SK-MEL-5 (cell line): ENCODE results near the gene GPR3. TPM values are rescaled to one million over a fixed set of nuclear protein-coding genes. Genes with fewer than 3 reads are reported as not detected.

Experiments
- DNase-seq: peaks from one replicate; pipeline ENCODE4 v3.0.0-alpha.2; 2016; ENCODE audit warnings: low read depth, low spot score
- in situ Hi-C: cut with HindIII; loops from 2 replicates; pipeline ENCODE4 v1.10.0; 2016; ENCODE audit warnings: low sequenced_read_pairs, high pct_unique_total_duplicates, low pct_unique_long_range_greater_than_20kb
- total RNA-seq: library from RNA; depleted of rRNA; stranded (reverse); fragments of >200 nt; shearing (Covaris generic); gene quantifications from 2 replicates; pipeline ENCODE4 v1.2.3, GENCODE V29; 2014

GPR3 gene
- total RNA-seq, 1 experiment from 2014 or later = 2.1 TPM

DNA sequence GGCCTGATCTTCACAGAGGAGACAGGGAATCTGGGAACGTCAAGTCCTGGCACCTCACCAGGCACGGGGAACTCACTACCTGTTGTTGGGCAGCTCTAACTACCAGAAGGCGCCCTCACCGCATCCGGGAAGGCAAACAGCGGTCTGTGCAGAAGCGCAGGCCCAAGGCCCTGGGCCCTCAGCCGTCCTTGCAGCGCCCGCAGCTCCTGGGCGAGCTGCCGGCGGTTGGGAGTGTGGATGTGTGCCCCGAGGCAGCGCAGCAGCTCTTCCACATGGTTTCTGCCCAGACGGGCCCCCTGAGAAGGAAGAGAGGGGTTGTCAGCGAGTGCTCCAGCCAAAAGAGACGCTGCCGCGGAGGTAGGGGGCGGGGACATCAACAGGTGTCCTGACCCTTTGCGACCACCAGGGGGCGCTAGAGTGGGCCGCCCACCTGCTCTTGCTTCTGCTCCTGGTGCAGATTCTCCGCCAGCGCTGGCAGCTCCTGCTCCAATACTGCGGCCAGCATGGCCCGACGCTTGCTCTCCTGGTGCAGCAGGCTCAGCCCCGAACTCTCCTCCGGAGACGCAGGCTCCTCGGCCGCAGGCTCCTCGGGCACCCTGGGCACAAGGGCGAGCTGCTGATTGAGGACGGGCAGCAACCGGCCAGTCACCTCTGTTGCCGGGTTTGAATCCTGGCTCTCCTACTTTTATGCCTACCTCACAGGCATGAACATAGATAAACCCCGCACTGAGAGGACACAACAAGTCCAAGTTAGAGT lies 35.0 kb upstream of the GPR3 start:
- DNase-seq = peak; percentile 50

GRCh38 chr1:27358038-27358927 lies 34.1 kb upstream of the GPR3 start:
- in situ Hi-C loops = no loop called here
- DNase-seq = no peak

More for the DNA sequence above, 35.0 kb upstream of the GPR3 start:
- in situ Hi-C loops = no loop called here

- DNase-seq = no peak
- in situ Hi-C loops = no loop called here
Observed at GRCh38 chr1:27358928-27359313, 33.5 kb upstream of the GPR3 start.

- in situ Hi-C loops = no loop called here
- no peak for DNase-seq
Observed at GRCh38 chr1:27359822-27360158, 32.6 kb upstream of the GPR3 start.

- in situ Hi-C loops = no loop called here
- DNase-seq = no peak
Observed at GRCh38 chr1:27360159-27361043, 32.0 kb upstream of the GPR3 start.

DNA sequence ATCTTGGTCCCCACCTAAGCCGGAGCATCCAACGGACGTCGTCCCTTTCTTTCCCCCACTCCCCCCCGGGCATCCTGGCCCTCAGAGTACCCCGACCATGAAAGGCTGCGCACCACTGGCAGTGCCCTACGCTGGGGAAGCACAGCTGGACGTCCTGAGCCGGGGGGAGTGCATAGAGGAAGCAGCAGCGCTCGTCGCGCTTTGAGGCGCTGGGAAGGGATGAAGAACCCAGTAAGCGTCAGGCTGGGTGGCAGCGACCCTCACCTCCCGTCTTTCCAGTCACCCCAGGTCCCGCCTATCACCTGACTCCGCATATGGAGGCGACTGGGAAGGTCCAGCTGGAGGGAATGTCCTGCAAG lies 31.4 kb upstream of the GPR3 start:
- in situ Hi-C loops = no loop called here
- DNase-seq = no peak

- in situ Hi-C loops = no loop called here
- DNase-seq = no peak
Observed at GRCh38 chr1:27361553-27361952, 30.9 kb upstream of the GPR3 start.

DNA sequence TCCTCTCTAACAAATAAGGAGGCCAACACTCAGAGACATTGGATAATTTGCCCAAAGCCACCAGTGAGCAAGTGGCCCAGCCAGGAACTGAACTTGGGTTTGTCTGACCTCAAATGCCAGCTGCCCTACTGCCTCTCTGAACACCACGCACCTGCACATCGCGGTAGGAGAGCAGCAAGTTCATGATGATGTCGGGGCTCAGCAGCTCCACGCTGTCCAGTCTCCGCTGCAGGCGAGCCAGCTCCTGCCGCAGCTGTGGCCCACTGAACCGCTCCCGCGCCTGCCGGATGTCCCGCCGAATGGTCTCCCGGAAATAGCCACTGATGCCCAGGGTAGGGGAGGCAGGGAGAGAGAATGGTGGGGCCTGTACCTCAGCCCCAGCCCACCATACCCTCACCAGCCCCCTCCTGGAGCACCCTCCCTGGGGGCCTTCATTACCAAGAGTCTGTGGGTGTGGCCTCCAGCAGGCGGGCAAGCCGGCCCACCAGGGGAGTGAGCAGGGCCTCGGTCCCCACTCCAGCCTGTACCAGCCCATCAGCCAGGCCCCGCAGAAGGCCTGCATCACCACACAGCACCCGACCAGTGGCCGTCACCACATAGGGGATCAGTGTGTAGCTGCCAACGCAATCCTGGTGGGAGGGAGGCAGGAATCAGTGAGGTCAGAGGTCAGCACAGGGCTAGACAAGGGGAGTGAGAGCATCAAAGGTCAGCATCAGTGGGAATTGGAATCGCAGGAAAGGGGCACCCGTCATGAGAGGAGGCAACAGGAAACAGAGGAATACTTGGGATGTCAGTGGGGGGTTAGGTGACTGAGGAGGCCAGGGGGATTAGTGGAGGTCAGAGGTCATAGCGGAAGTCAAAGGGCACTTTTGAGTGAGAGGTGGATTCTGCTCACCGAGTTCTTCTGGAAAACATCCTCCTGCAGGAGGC lies 28.4 kb upstream of the GPR3 start:
- DNase-seq = no peak
- in situ Hi-C loops = no loop called here

DNA sequence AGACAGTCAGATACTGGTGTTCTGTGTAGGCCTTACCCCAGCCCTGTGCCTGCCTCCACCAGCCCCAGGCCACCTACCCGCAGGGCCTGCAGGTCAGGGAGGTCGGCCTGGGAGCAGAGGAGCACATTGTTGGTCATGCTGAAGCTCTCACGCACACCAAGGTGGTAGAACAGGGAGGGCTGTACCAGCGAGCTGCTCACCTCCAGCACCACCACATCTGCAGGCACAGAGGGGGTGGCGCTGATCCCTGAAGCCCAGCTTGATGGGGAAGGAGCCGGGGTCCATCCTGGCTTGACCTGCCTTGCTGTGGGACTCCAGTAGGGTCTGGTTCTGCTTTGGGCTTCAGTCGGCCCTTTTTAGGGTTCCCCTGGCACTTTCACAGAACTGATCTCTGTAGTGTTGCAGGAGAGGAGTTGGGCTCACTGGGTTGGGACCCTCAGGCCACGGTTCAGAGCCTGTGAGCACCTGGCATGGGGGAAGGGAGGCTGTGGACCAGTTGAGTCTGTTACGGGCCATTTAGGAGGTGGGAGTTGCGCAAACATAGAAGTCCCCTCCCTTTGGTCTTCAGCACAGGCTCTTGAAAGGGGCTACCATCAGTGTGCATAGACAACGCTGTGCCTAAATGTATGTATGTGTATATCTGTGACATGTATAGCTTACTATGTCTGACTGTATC lies 27.6 kb upstream of the GPR3 start:
- in situ Hi-C loops = no loop called here
- DNase-seq = no peak

GRCh38 chr1:27365372-27366112 lies 26.9 kb upstream of the GPR3 start:
- in situ Hi-C loops = no loop called here
- peak; percentile 90 for DNase-seq

GRCh38 chr1:27366113-27366410 lies 26.4 kb upstream of the GPR3 start:
- DNase-seq = peak; percentile 69
- in situ Hi-C loops = no loop called here

- in situ Hi-C loops = no loop called here
- peak; percentile 80 for DNase-seq
Observed at GRCh38 chr1:27366411-27367159, 25.8 kb upstream of the GPR3 start, which contains the start of gene MAP3K6. TSS of gene MAP3K6 (minus strand) at chr1:27366961. CDS start at chr1:27366597, 364 bp downstream.

- no peak for DNase-seq
- in situ Hi-C loops = no loop called here
Observed at GRCh38 chr1:27367160-27367650, 25.2 kb upstream of the GPR3 start.

DNA sequence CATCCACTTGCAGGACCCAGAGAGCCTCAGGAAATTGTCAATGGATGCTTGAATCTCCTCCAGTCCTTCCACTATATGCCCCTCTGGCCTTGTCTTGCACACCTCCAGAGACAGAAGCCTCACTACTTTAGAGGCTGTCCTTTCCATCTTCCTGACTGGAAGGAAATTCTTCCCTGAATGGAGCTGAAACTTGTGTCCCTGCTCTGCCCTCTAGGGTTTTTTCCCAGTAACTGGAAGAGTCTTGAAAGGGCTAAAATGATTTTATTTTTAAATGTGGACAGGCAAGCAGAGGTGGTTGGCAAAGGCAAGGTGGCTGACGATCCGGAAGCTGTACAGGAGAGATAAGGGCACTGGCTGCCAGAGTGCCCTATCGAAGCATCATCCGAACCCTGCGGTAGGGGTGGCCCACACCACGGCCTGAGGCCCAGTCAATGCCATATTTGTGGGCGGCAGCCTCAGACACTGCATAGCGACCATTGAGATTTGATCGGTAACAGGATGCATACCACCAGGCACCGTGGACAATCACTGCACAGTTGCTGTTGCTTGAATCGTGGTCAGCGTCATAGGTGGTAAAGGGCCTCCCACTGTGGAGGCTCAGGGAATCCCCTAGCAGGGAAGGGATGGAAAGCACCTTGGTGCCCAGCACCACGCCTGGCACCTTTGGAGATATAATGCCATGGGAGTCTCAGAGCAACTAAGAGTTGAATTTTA lies 23.4 kb upstream of the GPR3 start:
- DNase-seq = peak; percentile 45

More for the DNA sequence above, 23.4 kb upstream of the GPR3 start:
- in situ Hi-C loops = no loop called here
